RWPE1 (cell line): ENCODE measurements around the gene STAT1.

Experiments used
- CTCF ChIA-PET: fragments of 350-600 bp; sonication (Branson Sonifier 250); formaldehyde crosslinking; extraction: SDS; loops from one replicate; lab custom pipeline; 2021; lab: Yijun Ruan, JAX
- POLR2A ChIA-PET: fragments of 400-600 bp; formaldehyde crosslinking; extraction: SDS; loops from one replicate; lab custom pipeline; 2020; ENCODE audit warnings: antibody characterized with exemption; ENCODE audit not compliant: low non-redundant PET; lab: Yijun Ruan, JAX
- DNase-seq: peaks from one replicate; pipeline ENCODE4 v3.0.0; 2012; ENCODE audit warnings: low spot score
- H3K27ac ChIP-seq: fragments of 450-650 bp; 2 replicates; pipeline ENCODE4 v1.5.1; 2017
- CTCF ChIP-seq: fragments of 450-650 bp; conservative IDR thresholded peaks from 2 replicates; pipeline ENCODE4 v1.5.1; 2017; ENCODE audit warnings: low read depth, mild to moderate bottlenecking

The STAT1 gene

DNA sequence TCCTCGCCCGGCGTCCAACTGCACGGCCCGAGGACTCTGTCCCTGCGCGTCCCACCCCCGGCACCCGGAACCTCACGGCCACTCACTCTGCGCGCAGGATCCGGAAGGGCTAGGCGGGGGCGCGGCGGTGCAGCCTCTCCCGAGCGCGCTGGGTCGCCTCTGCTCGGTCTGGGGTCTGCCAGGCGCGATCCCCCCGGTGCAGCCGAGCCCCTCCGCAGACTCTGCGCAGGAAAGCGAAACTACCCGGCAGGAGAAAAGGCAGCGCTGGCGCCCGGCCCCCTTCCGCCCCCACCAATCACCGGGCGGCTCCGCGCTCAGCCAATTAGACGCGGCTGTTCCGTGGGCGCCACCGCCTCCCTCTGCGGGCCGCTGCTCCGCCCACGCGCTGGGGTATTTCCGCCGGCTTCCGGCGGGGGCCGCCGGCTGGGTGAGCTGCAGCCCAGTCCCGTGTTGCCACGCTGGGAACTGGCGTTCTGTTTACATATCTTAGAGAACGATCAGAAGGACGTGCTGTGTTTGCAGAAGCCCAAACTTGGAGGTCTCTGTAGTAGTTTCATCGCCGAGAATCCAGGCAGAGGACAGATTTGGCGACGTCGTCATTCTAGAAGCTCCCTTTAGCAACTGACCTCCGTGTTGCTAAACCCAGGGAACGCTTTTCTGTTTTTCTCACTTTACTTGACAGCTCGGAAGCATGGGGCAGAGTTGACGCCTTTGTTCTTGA is at the start of gene STAT1:
STAT1 (minus strand) TSS at position 240 of the 721 bp plus-strand sequence. CDS start 4,168 bp downstream, outside the sequence.
- TF ChIP-seq CTCF: no peak
- ChIA-PET CTCF (interaction anchor here (0.6 to 0.8 kb wide), 3 partner anchors 71 to 979 kb away, joined by 3 to 4 read pairs (median 3); no protein-coding TSS in a partner anchor), POLR2A (no interaction called here)
- H3K27ac ChIP-seq: peak within 1 kb of the TSS; percentile 85
- DNase-seq: peak; percentile 97

GRCh38 chr2:191063584-191063983 is 49.6 kb upstream of the STAT1 start:
- DNase-seq: no peak
- TF ChIP-seq CTCF: no peak
- CTCF ChIA-PET: interaction anchor here (0.6 to 1.7 kb wide), 2 partner anchors 11 to 73 kb away, joined by 3 to 6 read pairs; no protein-coding TSS in a partner anchor
- POLR2A ChIA-PET: no interaction called here
- no peak overlapping the region for H3K27ac ChIP-seq

DNA sequence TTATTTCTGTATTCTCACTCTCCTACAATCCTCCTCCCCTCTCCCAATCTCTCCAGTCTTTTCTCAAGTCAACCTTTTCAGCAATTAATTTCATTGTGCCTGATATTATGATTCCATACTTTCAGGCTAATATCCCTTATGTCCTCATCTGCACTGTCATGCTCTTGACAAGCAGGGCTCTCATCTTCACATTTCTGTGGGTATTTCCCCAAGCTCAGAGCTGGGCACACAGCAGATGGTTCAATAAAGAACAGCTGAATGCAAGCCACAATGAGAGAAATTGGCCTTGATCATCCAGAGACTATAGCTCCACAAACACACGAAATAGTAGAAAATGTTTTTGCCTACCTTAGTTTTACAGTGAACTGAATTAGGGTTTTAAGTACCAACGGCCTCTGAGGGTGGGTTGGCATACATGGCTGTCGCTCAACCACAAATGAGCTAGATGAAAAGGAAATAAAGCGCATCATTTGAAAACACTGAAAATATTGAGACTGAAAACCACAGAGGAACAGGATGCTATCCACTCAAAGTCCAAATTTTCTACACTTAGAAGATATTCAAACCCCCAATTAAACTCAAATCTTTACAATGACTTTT is 47.5 kb upstream of the STAT1 start:
- no peak for TF ChIP-seq CTCF
- ChIA-PET POLR2A (no interaction called here), CTCF (interaction anchor here (0.6 to 0.7 kb wide), 2 partner anchors 9 to 477 kb away, joined by 3 to 8 read pairs; no protein-coding TSS in a partner anchor)
- H3K27ac ChIP-seq: no peak overlapping the region
- no peak for DNase-seq

- ChIA-PET CTCF (interaction anchor here (0.5 to 0.7 kb wide), 3 partner anchors 23 to 646 kb away, joined by 3 to 4 read pairs (median 4); no protein-coding TSS in a partner anchor), POLR2A (no interaction called here)
- no peak for DNase-seq
- no peak for TF ChIP-seq CTCF
- no peak overlapping the region for H3K27ac ChIP-seq
Measured at GRCh38 chr2:191059308-191059707, 45.3 kb upstream of the STAT1 start.

DNA sequence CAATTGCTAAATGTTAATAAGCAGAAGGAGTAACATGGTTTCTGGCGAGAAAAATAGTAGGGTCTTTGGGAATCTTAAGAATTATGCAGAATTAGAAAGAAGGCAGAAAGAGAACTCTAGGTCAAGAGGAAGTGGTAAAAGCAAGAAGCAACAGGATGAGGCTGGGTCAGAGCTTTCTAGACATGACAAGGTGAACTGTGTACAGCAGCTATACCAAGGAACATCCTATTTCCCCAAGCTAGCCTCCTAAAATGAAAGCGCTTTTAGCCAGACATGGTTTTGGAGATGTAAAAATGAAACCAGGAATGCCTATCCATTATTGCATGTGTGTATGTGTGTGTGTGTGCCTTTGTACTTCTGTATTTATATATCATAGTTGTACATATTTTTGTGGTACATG is 42.3 kb upstream of the STAT1 start:
- POLR2A ChIA-PET: no interaction called here
- H3K27ac ChIP-seq: no peak overlapping the region
- CTCF ChIA-PET: no interaction called here
- TF ChIP-seq CTCF: no peak
- DNase-seq: no peak

GRCh38 chr2:191053256-191053655 is 39.3 kb upstream of the STAT1 start:
- H3K27ac ChIP-seq: no peak overlapping the region
- ChIA-PET CTCF (interaction anchor here (1.0 to 3.6 kb wide), 7 partner anchors 9 to 468 kb away, joined by 3 to 44 read pairs (median 4); no protein-coding TSS in a partner anchor), POLR2A (no interaction called here)
- no peak for TF ChIP-seq CTCF
- no peak for DNase-seq
